Measurements from ENCODE around the gene LRP5. TPM values are rescaled to one million over a fixed set of nuclear protein-coding genes. Genes with fewer than 3 reads are reported as not detected.
A peak's percentile ranks its signal among the peaks of the same experiment; 100 is the strongest.

Gene LRP5
- total RNA-seq, 3 donors from 2014 or later, result 23.6 to 48.8 (median 24.5) TPM

- no peaks in the 10 kb centered on the region for H3K36me3 ChIP-seq
- no peaks in the 10 kb centered on the region for H3K27me3 ChIP-seq
- H3K4me3 ChIP-seq, result peak overlapping the region in 1 of 3 donors; percentile 19
- intact Hi-C loops (cut with DNase I; ENCODE audit: low total_unique reads), result no loop called here
- H3K4me1 ChIP-seq, result peaks cover 4 to 11% of the 10 kb centered on the region in 2 donors
- no peaks in the 10 kb centered on the region for H3K9me3 ChIP-seq
- H3K27ac ChIP-seq, result peak overlapping the region; percentile 52 to 91
- no peak for TF ChIP-seq POLR2AphosphoS5 (IDR thresholded peaks at IDR 0.05)
- no peak for TF ChIP-seq POLR2A (IDR thresholded peaks at IDR 0.05)
- no peak for TF ChIP-seq CTCF (IDR thresholded peaks at IDR 0.05)
- DNase-seq (ENCODE audit: low spot score in 2 of 2), result no peak
Observed at GRCh38 chr11:68373189-68373814, 60.9 kb downstream of the LRP5 start.

GRCh38 chr11:68373815-68374501, 61.6 kb downstream of the LRP5 start:
- intact Hi-C loops (cut with DNase I; ENCODE audit: low total_unique reads), result no loop called here
- DNase-seq (ENCODE audit: low spot score in 2 of 2), result no peak

GRCh38 chr11:68374531-68374930, 62.1 kb downstream of the LRP5 start:
- intact Hi-C loops (cut with DNase I; ENCODE audit: low total_unique reads), result no loop called here
- no peak for TF ChIP-seq POLR2A (IDR thresholded peaks at IDR 0.05)
- TF ChIP-seq POLR2AphosphoS5 (IDR thresholded peaks at IDR 0.05), result no peak
- TF ChIP-seq CTCF (IDR thresholded peaks at IDR 0.05), result no peak
- DNase-seq (ENCODE audit: low spot score in 2 of 2), result no peak
- Histone ChIP-seq H3K4me1 (peaks cover 4 to 11% of the 10 kb centered on the region in 2 donors), H3K27ac (peak overlapping the region; percentile 34 to 91), H3K4me3 (no peak overlapping the region), H3K36me3 (no peaks in the 10 kb centered on the region), H3K27me3 (no peaks in the 10 kb centered on the region), H3K9me3 (no peaks in the 10 kb centered on the region)

More at GRCh38 chr11:68373815-68374501, 61.6 kb downstream of the LRP5 start:
- Histone ChIP-seq H3K4me1 (peaks cover 4 to 11% of the 10 kb centered on the region in 2 donors), H3K27ac (peak overlapping the region; percentile 34 to 91), H3K4me3 (peak overlapping the region in 1 of 3 donors; percentile 14), H3K9me3 (no peaks in the 10 kb centered on the region), H3K36me3 (no peaks in the 10 kb centered on the region), H3K27me3 (no peaks in the 10 kb centered on the region)
- TF ChIP-seq POLR2AphosphoS5 (IDR thresholded peaks at IDR 0.05), result no peak
- no peak for TF ChIP-seq CTCF (IDR thresholded peaks at IDR 0.05)
- TF ChIP-seq POLR2A (IDR thresholded peaks at IDR 0.05), result no peak

- no peak for DNase-seq (ENCODE audit: low spot score in 2 of 2)
- no peak for TF ChIP-seq CTCF (IDR thresholded peaks at IDR 0.05)
- no peak for TF ChIP-seq POLR2A (IDR thresholded peaks at IDR 0.05)
- TF ChIP-seq POLR2AphosphoS5 (IDR thresholded peaks at IDR 0.05), result no peak
- Histone ChIP-seq H3K36me3 (no peaks in the 10 kb centered on the region), H3K4me1 (peaks cover 3 to 11% of the 10 kb centered on the region in 2 donors), H3K9me3 (no peaks in the 10 kb centered on the region), H3K27ac (peak overlapping the region in 1 of 2 donors; percentile 91), H3K27me3 (no peaks in the 10 kb centered on the region), H3K4me3 (no peak overlapping the region)
- intact Hi-C loops (cut with DNase I; ENCODE audit: low total_unique reads), result no loop called here
Observed at GRCh38 chr11:68375337-68375736, 62.9 kb downstream of the LRP5 start.

- no peak overlapping the region for H3K4me3 ChIP-seq
- H3K36me3 ChIP-seq, result no peaks in the 10 kb centered on the region
- H3K27me3 ChIP-seq, result no peaks in the 10 kb centered on the region
- no peaks in the 10 kb centered on the region for H3K9me3 ChIP-seq
- intact Hi-C loops (cut with DNase I; ENCODE audit: low total_unique reads), result no loop called here
- no peak for DNase-seq (ENCODE audit: low spot score in 2 of 2)
- no peak for TF ChIP-seq POLR2AphosphoS5 (IDR thresholded peaks at IDR 0.05)
- TF ChIP-seq CTCF (IDR thresholded peaks at IDR 0.05), result no peak
- TF ChIP-seq POLR2A (IDR thresholded peaks at IDR 0.05), result no peak
- H3K4me1 ChIP-seq, result peaks cover 7 to 12% of the 10 kb centered on the region in 2 donors
- peak overlapping the region in 1 of 2 donors; percentile 91 for H3K27ac ChIP-seq
Observed at GRCh38 chr11:68375766-68376165, 63.4 kb downstream of the LRP5 start.
